ENCODE measurements around the gene PIGR.

Gene PIGR

GRCh38 chr1:206902702-206903101 is 43.6 kb downstream of the PIGR start:
- H3K4me3 ChIP-seq (ENCODE audit: low read length), result no peak overlapping the region
- TF ChIP-seq CTCF (conservative IDR thresholded peaks at IDR 0.05; ENCODE audit: low read depth, low read length), result no peak
- DNase-seq (ENCODE audit: low read depth), result no peak

- no peak for TF ChIP-seq CTCF (conservative IDR thresholded peaks at IDR 0.05; ENCODE audit: low read depth, low read length)
- no peak for DNase-seq (ENCODE audit: low read depth)
- H3K4me3 ChIP-seq (ENCODE audit: low read length), result no peak overlapping the region
Observed at GRCh38 chr1:206901944-206902343, 44.3 kb downstream of the PIGR start.

- no peak for TF ChIP-seq CTCF (conservative IDR thresholded peaks at IDR 0.05; ENCODE audit: low read depth, low read length)
- no peak overlapping the region for H3K4me3 ChIP-seq (ENCODE audit: low read length)
- DNase-seq (ENCODE audit: low read depth), result no peak
Observed at GRCh38 chr1:206900149-206900548, 46.1 kb downstream of the PIGR start.

- no peak overlapping the region for H3K4me3 ChIP-seq (ENCODE audit: low read length)
- DNase-seq (ENCODE audit: low read depth), result no peak
- TF ChIP-seq CTCF (conservative IDR thresholded peaks at IDR 0.05; ENCODE audit: low read depth, low read length), result no peak
Observed at GRCh38 chr1:206899717-206900116, 46.5 kb downstream of the PIGR start.

- no peak overlapping the region for H3K4me3 ChIP-seq (ENCODE audit: low read length)
- TF ChIP-seq CTCF (conservative IDR thresholded peaks at IDR 0.05; ENCODE audit: low read depth, low read length), result no peak
- DNase-seq (ENCODE audit: low read depth), result no peak
Observed at GRCh38 chr1:206898915-206899431, 47.3 kb downstream of the PIGR start.

- no peak for TF ChIP-seq CTCF (conservative IDR thresholded peaks at IDR 0.05; ENCODE audit: low read depth, low read length)
- no peak overlapping the region for H3K4me3 ChIP-seq (ENCODE audit: low read length)
- DNase-seq (ENCODE audit: low read depth), result peak; percentile 11
Observed at GRCh38 chr1:206898089-206898914, 48.0 kb downstream of the PIGR start.

- DNase-seq (ENCODE audit: low read depth), result no peak
- TF ChIP-seq CTCF (conservative IDR thresholded peaks at IDR 0.05; ENCODE audit: low read depth, low read length), result no peak
- H3K4me3 ChIP-seq (ENCODE audit: low read length), result no peak within 1 kb of the TSS
Observed at GRCh38 chr1:206897175-206897574, 49.1 kb downstream of the PIGR start, which contains the start of gene IL24. IL24 (plus strand) TSS chr1:206897443; CDS start chr1:206897833, 390 bp downstream.
